22Rv1 (cell line): ENCODE measurements around the gene LFNG.
A peak's percentile ranks its signal among the peaks of the same experiment; 100 is the strongest.

Experiments used
- H3K27ac ChIP-seq: fragments of 450-650 bp; 2 replicates; pipeline ENCODE4 v1.5.1; 2017
- ZFX ChIP-seq: fragments of 450-650 bp; IDR thresholded peaks from 2 replicates; pipeline ENCODE4 v1.6.1; 2017; ENCODE audit warnings: antibody characterized with exemption, borderline replicate concordance
- TF ChIP-seq, protein P1 (sequence below): fragments of 450-650 bp; IDR thresholded peaks from 2 replicates; pipeline ENCODE4 v1.5.1; 2017; ENCODE audit warnings: mild to moderate bottlenecking

LFNG gene

DNA sequence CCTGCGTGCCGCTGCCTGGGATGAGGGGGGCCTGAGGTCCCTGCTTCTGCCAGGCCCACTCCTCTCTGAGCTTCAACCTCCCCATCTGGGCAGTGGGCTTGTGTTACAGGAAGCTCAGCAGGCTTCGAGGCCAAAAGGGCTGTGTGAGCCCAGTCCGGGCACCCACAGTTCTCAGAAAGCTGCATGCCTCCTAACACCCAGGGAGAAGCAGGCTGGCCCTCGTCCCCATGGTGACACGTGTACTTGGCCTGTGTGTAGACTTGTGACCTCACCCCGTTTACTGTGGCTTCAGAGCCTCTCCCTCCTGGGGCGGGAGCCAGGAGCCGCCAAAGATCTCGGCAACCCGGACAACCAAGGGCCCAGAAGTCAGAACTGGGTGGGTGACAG is 41.2 kb upstream of the LFNG start:
- no peak overlapping the region for H3K27ac ChIP-seq
- TF ChIP-seq, protein P1, sequence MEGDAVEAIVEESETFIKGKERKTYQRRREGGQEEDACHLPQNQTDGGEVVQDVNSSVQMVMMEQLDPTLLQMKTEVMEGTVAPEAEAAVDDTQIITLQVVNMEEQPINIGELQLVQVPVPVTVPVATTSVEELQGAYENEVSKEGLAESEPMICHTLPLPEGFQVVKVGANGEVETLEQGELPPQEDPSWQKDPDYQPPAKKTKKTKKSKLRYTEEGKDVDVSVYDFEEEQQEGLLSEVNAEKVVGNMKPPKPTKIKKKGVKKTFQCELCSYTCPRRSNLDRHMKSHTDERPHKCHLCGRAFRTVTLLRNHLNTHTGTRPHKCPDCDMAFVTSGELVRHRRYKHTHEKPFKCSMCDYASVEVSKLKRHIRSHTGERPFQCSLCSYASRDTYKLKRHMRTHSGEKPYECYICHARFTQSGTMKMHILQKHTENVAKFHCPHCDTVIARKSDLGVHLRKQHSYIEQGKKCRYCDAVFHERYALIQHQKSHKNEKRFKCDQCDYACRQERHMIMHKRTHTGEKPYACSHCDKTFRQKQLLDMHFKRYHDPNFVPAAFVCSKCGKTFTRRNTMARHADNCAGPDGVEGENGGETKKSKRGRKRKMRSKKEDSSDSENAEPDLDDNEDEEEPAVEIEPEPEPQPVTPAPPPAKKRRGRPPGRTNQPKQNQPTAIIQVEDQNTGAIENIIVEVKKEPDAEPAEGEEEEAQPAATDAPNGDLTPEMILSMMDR: no peak
- TF ChIP-seq ZFX: no peak

DNA sequence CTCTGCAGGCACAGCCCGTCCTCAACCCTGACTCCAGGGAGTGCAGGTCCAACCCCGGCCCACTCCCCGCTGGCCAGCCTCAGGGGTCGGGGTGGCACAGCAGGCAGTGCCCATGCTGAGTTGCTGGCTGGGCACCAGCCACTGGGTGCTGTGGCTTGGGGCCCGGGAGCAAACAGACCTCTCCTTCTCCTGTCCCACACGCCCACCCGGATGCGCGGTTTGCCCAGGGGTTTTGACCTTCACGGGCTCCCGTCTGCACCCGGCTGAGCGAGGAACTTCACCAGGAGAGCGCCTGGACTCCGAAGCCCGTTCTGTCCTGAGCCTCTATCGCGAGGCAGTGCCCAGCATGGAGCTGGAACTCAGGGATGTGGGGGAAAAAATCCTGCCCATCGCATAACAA is 40.8 kb upstream of the LFNG start:
- TF ChIP-seq, protein P1: no peak
- TF ChIP-seq ZFX: no peak
- no peak overlapping the region for H3K27ac ChIP-seq

DNA sequence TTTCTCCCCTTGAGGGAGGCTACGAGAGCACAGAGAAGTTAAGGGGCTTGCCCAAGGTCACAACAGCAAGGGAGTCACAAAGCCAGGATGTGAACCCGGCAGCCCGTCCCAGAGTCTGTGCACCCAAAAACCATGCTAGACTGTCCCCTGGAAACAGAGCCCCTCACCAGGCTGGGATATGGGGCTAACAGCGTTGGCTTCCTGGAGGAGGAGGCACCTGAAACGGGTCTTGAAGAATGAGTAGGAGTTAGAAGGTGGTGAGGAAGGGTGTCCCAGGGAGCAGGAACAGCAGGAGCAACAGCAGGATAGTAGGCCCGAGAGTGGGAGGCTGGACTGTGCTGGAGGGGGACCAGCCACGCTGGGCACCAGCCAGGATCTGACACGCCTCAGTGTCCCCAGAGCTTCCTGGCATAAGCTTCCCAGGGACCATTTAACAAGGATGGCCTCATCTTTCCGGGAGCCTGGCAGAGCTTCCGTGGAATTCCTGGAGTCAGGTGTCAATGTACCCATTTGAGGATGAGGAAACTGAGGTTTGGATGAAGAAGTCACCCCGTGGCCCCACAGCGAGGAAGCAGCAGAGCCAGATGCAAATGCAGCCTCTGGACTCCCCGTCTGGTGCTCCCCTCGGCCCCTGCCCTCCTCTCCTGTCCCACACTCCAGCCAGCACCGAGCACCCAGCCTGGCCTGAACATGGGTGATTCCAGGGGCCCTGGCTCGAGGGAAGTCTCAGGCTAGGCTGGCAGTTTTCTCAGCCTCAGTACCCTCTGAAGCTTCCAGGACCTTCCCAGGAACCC is 40.1 kb upstream of the LFNG start:
- TF ChIP-seq ZFX: no peak
- TF ChIP-seq, protein P1: no peak
- H3K27ac ChIP-seq: no peak overlapping the region

DNA sequence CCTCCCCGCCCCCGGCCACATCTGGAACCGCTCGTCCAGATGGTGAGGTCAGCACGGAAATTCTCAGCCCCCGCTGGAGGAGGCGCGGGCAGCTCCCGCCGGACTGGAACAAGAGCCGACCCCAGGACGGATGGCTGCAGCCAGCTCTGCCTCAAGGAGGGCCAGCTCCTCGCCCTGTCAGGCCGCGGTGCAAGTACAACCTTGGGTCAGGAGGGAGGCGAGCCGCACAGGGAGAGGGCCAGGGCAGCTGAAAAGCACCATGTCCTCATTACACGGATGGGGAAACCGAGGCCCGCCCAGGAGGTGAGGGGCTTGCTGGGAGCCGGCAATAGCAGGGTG is 39.5 kb upstream of the LFNG start:
- no peak for TF ChIP-seq ZFX
- TF ChIP-seq, protein P1: no peak

DNA sequence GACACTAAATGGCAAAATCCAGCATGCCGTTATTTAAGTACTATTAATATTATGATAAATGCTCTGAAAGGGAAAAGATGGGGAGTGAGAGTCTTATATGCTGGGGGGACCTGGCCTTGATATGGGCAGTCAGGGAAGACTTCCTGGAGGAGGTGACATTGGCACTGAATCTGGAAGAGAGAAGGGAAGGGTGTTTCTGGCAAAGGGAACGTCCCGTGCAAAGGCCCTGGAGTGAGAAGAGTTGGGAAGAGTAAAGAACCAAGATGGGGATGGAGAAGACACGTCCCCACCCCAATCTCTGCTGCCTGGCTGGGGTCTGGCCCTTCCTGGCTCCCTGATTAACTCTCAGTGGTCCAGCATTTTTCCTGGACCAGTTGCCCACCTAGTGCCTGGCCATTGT is 38.4 kb upstream of the LFNG start:
- no peak for TF ChIP-seq ZFX
- TF ChIP-seq, protein P1: no peak

More for the DNA sequence above, 39.5 kb upstream of the LFNG start:
- no peak overlapping the region for H3K27ac ChIP-seq

DNA sequence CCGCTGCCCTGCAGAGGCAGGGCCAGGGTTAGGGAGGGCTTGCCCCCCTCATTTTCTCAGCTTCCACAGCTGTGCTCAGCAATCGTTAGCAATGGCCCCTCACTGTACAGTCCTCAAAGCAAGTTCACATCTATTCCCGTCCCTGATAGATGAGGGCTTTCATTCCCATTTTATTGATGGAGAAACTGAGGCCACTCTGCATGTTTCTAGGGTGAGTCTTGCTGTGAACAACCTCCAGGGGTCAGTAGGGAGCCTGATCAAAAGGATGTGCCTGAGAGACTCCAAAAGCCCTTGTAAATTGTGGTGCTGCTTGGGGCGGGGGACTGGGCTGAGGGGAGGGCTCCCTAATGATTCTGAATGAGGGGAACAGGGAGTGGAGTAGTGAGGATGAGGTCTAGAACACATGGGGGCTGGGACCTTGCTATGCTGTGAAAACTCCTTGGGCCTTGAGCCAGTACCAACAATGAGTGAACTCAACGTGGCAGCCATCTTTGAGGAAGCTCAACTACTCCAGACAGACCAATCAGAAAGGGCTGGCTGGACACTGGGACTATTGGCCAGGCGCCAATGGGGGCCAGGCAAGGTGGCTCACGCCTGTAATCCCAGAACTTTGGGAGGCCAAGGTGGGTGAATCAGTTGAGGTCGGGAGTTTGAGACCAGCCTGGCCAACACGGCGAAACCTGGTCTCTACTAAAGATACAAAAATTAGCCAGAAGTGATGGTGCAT is 36.7 kb upstream of the LFNG start:
- no peak overlapping the region for H3K27ac ChIP-seq
- TF ChIP-seq, protein P1: peak; percentile 34
- TF ChIP-seq ZFX: no peak

More for the DNA sequence above, 38.4 kb upstream of the LFNG start:
- H3K27ac ChIP-seq: no peak overlapping the region

DNA sequence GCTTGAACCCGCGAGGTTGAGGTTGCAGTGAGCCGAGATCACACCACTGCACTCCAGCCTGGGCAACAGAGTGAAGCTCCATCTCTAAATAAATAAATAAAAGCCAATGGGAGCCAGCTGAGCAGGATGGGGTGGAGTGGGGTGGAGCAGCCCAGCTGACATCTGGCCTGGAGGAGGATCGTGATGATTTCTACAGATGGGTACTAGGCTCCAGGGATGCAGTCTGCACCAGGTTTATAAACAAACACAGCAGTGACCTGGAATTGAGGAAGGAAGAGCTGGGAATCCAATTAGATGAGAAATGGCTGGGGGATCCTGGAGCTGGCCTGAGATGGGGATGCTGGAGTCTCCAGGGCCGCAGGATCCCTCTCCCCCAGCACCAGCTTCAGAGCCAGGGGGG is 36.1 kb upstream of the LFNG start:
- TF ChIP-seq, protein P1: no peak
- no peak for TF ChIP-seq ZFX
- no peak overlapping the region for H3K27ac ChIP-seq
